ENCODE results near the gene CLTA. TPM values are rescaled to one million over a fixed set of nuclear protein-coding genes. Genes with fewer than 3 reads are reported as not detected.

The CLTA gene
- total RNA-seq, 1 experiment from 2014 or later, result 195 TPM

DNA sequence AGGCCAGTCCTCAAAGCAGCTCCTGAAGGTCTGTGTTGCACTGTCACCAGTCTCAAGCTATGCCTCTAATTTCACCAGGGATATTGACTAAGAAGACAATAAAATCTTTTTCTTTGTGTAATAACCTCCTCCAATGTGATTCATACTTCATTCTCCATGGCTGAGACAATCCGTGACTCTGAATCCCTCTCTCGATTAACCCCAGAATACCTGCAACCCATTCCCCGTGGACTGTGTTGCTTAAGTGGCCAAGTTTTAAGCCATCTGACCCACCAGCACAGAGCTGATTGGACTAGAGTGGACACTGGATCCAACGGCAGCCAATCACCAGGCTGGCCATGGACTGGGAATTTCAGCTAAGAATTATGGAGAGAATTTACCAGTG lies 26.9 kb upstream of the CLTA start:
- H3K9me3 ChIP-seq (ENCODE audit: control insufficient read depth, low read depth, low read length), result no peaks in the 10 kb centered on the region
- no peak overlapping the region for H4K91ac ChIP-seq (ENCODE audit: insufficient read length, low read depth, low read length)
- TF ChIP-seq, protein P1, sequence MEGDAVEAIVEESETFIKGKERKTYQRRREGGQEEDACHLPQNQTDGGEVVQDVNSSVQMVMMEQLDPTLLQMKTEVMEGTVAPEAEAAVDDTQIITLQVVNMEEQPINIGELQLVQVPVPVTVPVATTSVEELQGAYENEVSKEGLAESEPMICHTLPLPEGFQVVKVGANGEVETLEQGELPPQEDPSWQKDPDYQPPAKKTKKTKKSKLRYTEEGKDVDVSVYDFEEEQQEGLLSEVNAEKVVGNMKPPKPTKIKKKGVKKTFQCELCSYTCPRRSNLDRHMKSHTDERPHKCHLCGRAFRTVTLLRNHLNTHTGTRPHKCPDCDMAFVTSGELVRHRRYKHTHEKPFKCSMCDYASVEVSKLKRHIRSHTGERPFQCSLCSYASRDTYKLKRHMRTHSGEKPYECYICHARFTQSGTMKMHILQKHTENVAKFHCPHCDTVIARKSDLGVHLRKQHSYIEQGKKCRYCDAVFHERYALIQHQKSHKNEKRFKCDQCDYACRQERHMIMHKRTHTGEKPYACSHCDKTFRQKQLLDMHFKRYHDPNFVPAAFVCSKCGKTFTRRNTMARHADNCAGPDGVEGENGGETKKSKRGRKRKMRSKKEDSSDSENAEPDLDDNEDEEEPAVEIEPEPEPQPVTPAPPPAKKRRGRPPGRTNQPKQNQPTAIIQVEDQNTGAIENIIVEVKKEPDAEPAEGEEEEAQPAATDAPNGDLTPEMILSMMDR (conservative IDR thresholded peaks at IDR 0.05), result no peak
- Mint-ChIP-seq H3K27ac (peak overlapping the region in 2 of 3 experiments; percentile 83; a peak in 5 of 7 replicates), H3K9me3 (no peaks in the 10 kb centered on the region; a peak in 1 of 5 replicates), H3K27me3 (ENCODE audit: low read depth) (peaks cover 9% of the 10 kb centered on the region), H3K36me3 (ENCODE audit: insufficient read depth in 1 of 3, low read depth in 3 of 3) (peaks cover 0 to 10% (median 0%) of the 10 kb centered on the region in 3 experiments; a peak in 1 of 7 replicates), H3K4me3 (no peak overlapping the region; a peak in 1 of 5 replicates), H3K4me1 (peaks cover 36 to 47% of the 10 kb centered on the region in 2 experiments)
- no peak overlapping the region for H2BK15ac ChIP-seq (ENCODE audit: low read depth, low read length)
- H3K18ac ChIP-seq (ENCODE audit: insufficient read length, low read depth, low read length), result peak overlapping the region; percentile 22
- H3K56ac ChIP-seq (ENCODE audit: insufficient read length, low read depth, low read length), result no peak overlapping the region
- no peak overlapping the region for H3K14ac ChIP-seq (ENCODE audit: insufficient read depth, low read length)
- H2AFZ ChIP-seq (ENCODE audit: low read length), result no peak overlapping the region
- no peaks in the 10 kb centered on the region for H3K79me1 ChIP-seq (ENCODE audit: insufficient read depth, low read depth, low read length, poor library complexity, severe bottlenecking)
- no peaks in the 10 kb centered on the region for H3K79me2 ChIP-seq (ENCODE audit: insufficient read depth, low read length)
- no peak overlapping the region for H3K9ac ChIP-seq (ENCODE audit: extremely low read depth, insufficient read length, low read length)
- no peak overlapping the region for H3K4ac ChIP-seq (ENCODE audit: low read depth, low read length)
- H3K27ac ChIP-seq (ENCODE audit: insufficient read length, low read depth, low read length), result peak overlapping the region; percentile 10
- H4K8ac ChIP-seq (replicated peaks; ENCODE audit: insufficient read length, low read depth, low read length), result no peak overlapping the region
- no peaks in the 10 kb centered on the region for H4K20me1 ChIP-seq (ENCODE audit: control insufficient read depth, insufficient read depth, insufficient read length)
- H3K27me3 ChIP-seq (ENCODE audit: insufficient read depth, low read length), result no peaks in the 10 kb centered on the region
- H4K5ac ChIP-seq (ENCODE audit: insufficient read length, low read depth, low read length), result no peak overlapping the region
- H3K23ac ChIP-seq (ENCODE audit: insufficient read length, low read depth, low read length), result no peak overlapping the region
- H2BK12ac ChIP-seq (ENCODE audit: insufficient read length, low read depth, low read length), result no peak overlapping the region
- H2BK120ac ChIP-seq (ENCODE audit: low read depth, low read length, poor library complexity, severe bottlenecking), result no peak overlapping the region
- H2AK5ac ChIP-seq (ENCODE audit: insufficient read length, low read length), result no peak overlapping the region
- H2BK20ac ChIP-seq (ENCODE audit: low read depth, low read length, poor library complexity, severe bottlenecking), result no peak overlapping the region
- no peak overlapping the region for H3T11ph ChIP-seq (ENCODE audit: low read length)
- peaks cover 10% of the 10 kb centered on the region for H3K4me1 ChIP-seq (ENCODE audit: insufficient read depth, low read length)
- no CpG with 5 or more reads among the region's 4 CpGs for WGBS (ENCODE audit: extremely low coverage, insufficient read length, low lambda C conversion rate)
- H3K23me2 ChIP-seq (ENCODE audit: insufficient read length, low read depth, low read length, poor library complexity, severe bottlenecking), result no peaks in the 10 kb centered on the region
- DNase-seq, result no peak
- H3K4me2 ChIP-seq (ENCODE audit: insufficient read depth, insufficient read length, low read length), result peak overlapping the region; percentile 0
- H2BK5ac ChIP-seq (ENCODE audit: insufficient read length, low read length), result no peak overlapping the region

All from H9 (cell line).